ENCODE results near the gene GRM4. TPM values are rescaled to one million over a fixed set of nuclear protein-coding genes. Genes with fewer than 3 reads are reported as not detected.

GRM4 gene
- polyA plus RNA-seq, 1 of the 3 experiments (the other 2 are of a cell fraction), result not detected

GRCh38 chr6:34073540-34073939 lies 72.3 kb downstream of the GRM4 start:
- no peak for DNase-seq
- no peaks in the 10 kb centered on the region for H3K36me3 ChIP-seq (replicated peaks in 1 of 2; ENCODE audit: control insufficient read depth in 1 of 2, insufficient read depth in 2 of 2, low read length in 1 of 2)
- TF ChIP-seq SIN3A (IDR thresholded peaks at IDR 0.05; ENCODE audit: borderline replicate concordance, low read depth, low read length), result no peak
- TF ChIP-seq RCOR1 (IDR thresholded peaks at IDR 0.05; ENCODE audit: low read length), result no peak
- no peak for TF ChIP-seq RXRA (IDR thresholded peaks at IDR 0.05; ENCODE audit: borderline replicate concordance, low read depth)
- TF ChIP-seq EZH2phosphoT487 (IDR thresholded peaks at IDR 0.05; ENCODE audit: borderline replicate concordance, low read depth), result no peak
- TF ChIP-seq USF2 (IDR thresholded peaks at IDR 0.05; ENCODE audit: borderline replicate concordance, low read depth, low read length), result no peak
- no peak for TF ChIP-seq NRF1 (IDR thresholded peaks at IDR 0.05; ENCODE audit: low read depth, low read length)
- no peak for TF ChIP-seq USF1 (IDR thresholded peaks at IDR 0.05; ENCODE audit: borderline replicate concordance, low read depth)
- TF ChIP-seq SMC3 (IDR thresholded peaks at IDR 0.05; ENCODE audit: low read depth, low read length), result no peak
- TF ChIP-seq REST (IDR thresholded peaks at IDR 0.05; ENCODE audit: low read depth, low read length), result no peak
- no peak for TF ChIP-seq GATA2 (CRISPR knock-in tag; IDR thresholded peaks at IDR 0.05)
- TF ChIP-seq MAX (IDR thresholded peaks at IDR 0.05; ENCODE audit: low read depth), result no peak
- H2AFZ ChIP-seq (ENCODE audit: low read depth), result no peak overlapping the region
- no peaks in the 10 kb centered on the region for H3K9me2 ChIP-seq
- H3K9me3 ChIP-seq, result no peaks in the 10 kb centered on the region
- no peaks in the 10 kb centered on the region; the same call in none of the 2 replicates for H3K27me3 ChIP-seq (ENCODE audit: insufficient read depth)
- H3K9ac ChIP-seq, result no peak overlapping the region
- no peak overlapping the region for H3K4me3 ChIP-seq (ENCODE audit: low read depth in 2 of 2, low read length in 1 of 2)
- no peaks in the 10 kb centered on the region for H3K79me2 ChIP-seq (ENCODE audit: insufficient read depth)
- H3K4me1 ChIP-seq (ENCODE audit: control insufficient read depth in 1 of 2, insufficient read depth in 2 of 2, low read depth in 1 of 2, low read length in 1 of 2), result no peaks in the 10 kb centered on the region
- no peak overlapping the region for H3K4me2 ChIP-seq
- CTCF ChIA-PET, result no interaction called here
- no peaks in the 10 kb centered on the region for H4K20me1 ChIP-seq (ENCODE audit: insufficient read depth)
- H3F3A ChIP-seq (replicated peaks; ENCODE audit: insufficient read depth), result no peaks in the 10 kb centered on the region
- WGBS (ENCODE audit: low lambda C conversion rate), result 88% methylated on average over 5 of the region's 7 CpGs
- POLR2A ChIA-PET, result no interaction called here
- no peak overlapping the region for H3K27ac ChIP-seq (ENCODE audit: low read depth in 2 of 2, low read length in 1 of 2)

- POLR2A ChIA-PET, result no interaction called here
- Histone ChIP-seq H4K20me1 (ENCODE audit: insufficient read depth) (no peaks in the 10 kb centered on the region), H3K9me3 (no peaks in the 10 kb centered on the region), H3K36me3 (replicated peaks in 1 of 2; ENCODE audit: control insufficient read depth in 1 of 2, insufficient read depth in 2 of 2, low read length in 1 of 2) (no peaks in the 10 kb centered on the region), H3K9me2 (no peaks in the 10 kb centered on the region), H3K4me1 (ENCODE audit: control insufficient read depth in 1 of 2, insufficient read depth in 2 of 2, low read depth in 1 of 2, low read length in 1 of 2) (no peaks in the 10 kb centered on the region), H3K4me3 (ENCODE audit: low read depth in 2 of 2, low read length in 1 of 2) (no peak overlapping the region), H3K27ac (ENCODE audit: low read depth in 2 of 2, low read length in 1 of 2) (no peak overlapping the region), H3K9ac (no peak overlapping the region), H3K4me2 (no peak overlapping the region), H3K27me3 (ENCODE audit: insufficient read depth) (no peaks in the 10 kb centered on the region; the same call in 1 of the 2 replicates), H3F3A (replicated peaks; ENCODE audit: insufficient read depth) (no peaks in the 10 kb centered on the region), H2AFZ (ENCODE audit: low read depth) (no peak overlapping the region), H3K79me2 (ENCODE audit: insufficient read depth) (no peaks in the 10 kb centered on the region)
- CTCF ChIA-PET, result no interaction called here
- TF ChIP-seq MAX (IDR thresholded peaks at IDR 0.05; ENCODE audit: low read depth) (no peak), FOXM1 (IDR thresholded peaks at IDR 0.05; ENCODE audit: low read depth) (no peak), IRF3 (IDR thresholded peaks at IDR 0.05; ENCODE audit: low read depth, low read length) (no peak), FOXJ3 (CRISPR knock-in tag; IDR thresholded peaks at IDR 0.05) (no peak), TAF1 (IDR thresholded peaks at IDR 0.05; ENCODE audit: borderline replicate concordance, low read depth, low read length) (no peak), CHD2 (IDR thresholded peaks at IDR 0.05; ENCODE audit: low read length, partially characterized antibody) (no peak), USF1 (IDR thresholded peaks at IDR 0.05; ENCODE audit: borderline replicate concordance, low read depth) (no peak), MEF2A (IDR thresholded peaks at IDR 0.05; ENCODE audit: borderline replicate concordance, low read depth) (no peak), MXI1 (IDR thresholded peaks at IDR 0.05; ENCODE audit: low read depth, low read length) (no peak), RCOR1 (IDR thresholded peaks at IDR 0.05; ENCODE audit: low read length) (no peak), RAD21 (IDR thresholded peaks at IDR 0.05; ENCODE audit: low read length) (no peak)
- no peak for DNase-seq
These were observed 73.2 kb downstream of the GRM4 start for GRCh38 chr6:34072727-34073126.

Measured in SK-N-SH (cell line).